Retina (tissue), 1 donor: Measurements from ENCODE around the gene VTI1A.
A peak's percentile ranks its signal among the peaks of the same experiment; 100 is the strongest.

Source experiments
- DNase-seq: peaks from one replicate; pipeline ENCODE4 v3.0.0-alpha.2; 2016

Gene VTI1A

DNA sequence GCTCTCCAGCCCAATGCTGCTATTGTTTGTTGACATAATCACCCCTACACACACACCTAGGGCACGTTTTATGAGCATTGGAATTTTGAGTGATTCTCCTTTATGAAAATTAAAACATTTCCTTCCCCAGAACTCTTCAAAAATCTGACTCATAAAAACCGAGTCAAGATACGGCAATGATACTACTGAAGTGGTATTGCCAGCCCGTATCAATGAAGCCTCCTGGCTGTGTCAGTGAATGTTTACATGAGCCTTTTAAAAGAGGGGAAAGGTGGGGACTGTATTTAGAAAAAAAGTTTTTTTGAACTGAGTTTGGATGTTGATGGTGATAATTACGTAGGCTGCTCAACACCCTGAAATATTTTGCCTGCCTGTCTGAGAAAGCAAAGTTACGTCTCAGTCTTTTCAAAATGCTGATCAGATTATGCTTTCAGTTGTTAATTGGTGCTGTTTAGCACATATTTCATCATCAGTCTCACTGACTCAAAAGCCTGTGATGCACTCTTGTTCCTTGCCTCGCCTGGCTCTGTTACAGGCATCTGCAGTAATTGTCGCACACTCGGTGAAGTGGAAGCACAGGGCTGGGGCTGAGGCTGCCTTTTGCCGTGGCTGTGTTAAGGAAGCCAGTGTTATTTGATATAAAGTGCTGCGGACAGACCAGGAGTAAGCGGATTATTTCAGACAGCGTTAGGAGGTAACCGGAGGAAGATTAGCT is 345.6 kb downstream of the VTI1A start:
- DNase-seq: peak; percentile 75

DNA sequence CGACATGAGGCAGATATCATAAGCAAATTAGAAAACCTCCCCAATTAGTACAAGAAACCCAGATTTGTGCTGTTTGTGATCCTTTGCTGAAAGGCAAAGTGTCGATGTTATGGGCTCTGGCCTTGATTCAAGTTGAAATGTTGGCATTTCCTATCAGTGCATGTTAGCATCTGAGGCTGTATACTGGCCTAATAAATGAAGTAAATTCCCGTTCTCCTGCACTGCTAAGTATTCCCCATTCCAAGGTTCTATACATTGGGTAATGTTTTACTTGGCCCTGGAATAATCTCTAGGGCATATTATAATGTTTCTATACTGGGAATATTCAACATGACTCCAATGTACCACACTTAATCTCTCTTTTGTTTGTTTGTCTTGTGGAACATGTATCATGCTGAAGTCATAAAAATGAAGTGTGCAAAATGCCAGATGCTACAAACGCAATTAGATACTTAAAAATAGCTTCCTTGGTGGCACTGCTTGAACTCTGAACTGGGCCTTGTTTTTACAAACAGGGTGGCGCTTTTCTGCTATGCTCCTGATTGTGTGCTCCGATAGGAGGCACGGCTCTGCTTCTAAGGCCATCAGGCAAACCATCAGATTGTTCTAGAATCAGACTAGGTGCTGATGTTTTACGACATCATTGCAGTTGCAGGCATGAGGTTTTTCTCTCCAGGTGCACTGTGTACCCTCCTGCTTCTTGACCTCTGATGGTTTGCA is 346.3 kb downstream of the VTI1A start:
- DNase-seq: no peak

DNA sequence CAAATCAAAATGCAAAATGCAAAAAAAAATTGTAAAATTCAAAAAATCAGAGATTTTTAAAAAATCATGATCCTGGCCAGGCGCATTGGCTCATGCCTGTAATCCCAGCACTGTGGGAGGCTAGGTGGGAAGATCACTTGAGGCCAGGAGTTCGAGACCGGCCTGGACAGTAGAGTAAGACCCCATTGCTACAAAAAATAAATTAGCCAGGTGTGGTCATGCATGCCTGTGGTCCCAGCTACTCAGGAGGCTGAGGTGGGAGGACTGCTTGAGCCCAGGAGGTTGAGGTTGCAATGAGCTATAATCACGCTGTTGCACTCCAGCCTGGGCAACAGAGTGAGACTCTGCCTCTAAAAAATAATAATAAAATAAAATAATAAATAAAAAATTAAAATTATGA is 347.2 kb downstream of the VTI1A start:
- no peak for DNase-seq

DNA sequence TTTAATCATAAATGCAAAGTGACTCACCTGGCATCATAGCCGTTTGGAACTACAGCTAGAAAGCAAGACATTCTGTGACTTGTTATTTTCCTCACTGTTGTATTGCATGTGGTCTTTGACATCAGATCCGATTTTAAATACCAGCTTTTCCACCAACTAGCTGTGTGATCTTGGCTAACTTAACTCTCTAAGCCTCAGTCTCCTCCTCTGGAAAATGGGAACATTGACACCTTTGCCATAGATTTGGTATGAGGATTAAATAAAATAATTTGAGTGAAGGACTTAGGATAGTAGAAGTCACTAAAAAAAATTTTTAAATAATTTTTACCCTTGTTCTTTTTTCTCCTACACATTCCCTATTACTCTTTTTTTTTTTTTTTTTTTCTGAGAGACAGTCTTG is 348.1 kb downstream of the VTI1A start:
- no peak for DNase-seq

DNA sequence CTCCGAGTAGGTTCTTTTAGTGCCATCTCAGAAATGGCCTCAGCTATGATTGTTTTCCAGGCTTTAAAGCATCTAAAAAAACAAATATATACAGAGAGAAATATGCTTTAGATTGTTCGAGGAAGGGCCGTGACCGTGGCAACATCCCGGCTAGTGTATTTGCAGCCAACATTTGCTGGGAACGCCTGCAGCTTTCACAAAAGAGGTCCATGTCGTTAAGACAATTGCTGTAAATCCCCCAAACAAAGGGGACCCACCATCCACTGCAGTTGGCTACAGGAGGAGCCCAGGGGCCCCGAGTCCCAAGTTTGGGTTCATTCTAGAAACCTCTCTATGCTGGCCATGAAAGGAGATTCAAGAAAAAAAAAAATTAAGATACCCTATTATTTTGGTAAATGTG is 350.2 kb downstream of the VTI1A start:
- DNase-seq: no peak

DNA sequence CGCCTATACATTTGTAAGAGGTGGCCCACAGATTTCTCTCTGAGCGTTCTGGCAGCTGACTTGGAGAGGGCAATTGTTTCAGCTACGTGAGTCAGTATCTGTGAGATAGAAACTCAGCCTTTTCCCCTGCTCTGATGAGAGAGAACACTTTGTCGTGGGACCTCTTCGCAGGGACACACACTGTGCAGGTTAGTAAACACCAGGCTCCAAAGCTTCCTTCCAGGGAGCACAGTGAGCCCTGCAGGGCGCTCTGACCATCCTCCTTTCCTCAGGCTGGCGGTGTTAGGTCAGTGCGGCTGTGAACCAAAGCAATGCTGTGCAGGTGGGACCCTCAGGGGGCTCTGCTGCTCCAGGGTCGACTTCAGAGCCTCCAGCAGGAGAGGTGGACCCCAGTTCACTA is 350.8 kb downstream of the VTI1A start:
- no peak for DNase-seq

DNA sequence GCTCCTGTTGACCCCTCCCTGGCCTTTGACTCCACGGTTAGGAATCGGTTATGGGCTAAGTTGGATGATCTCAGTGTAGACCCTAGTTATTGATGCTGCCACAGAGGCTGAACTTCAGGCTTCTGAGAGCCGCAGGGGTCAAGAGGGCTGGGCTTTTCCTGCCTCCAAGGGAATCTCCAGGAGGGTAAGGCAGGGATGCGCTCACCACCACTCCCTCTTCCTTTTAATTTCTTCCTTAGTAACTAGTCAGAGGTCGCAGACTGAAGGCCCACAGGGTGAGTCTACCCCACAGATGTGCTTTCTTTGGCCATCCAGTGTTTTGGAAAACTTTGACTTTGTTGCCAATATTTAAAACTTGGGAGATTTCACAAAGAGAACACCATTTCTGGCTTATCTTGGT is 352.0 kb downstream of the VTI1A start:
- DNase-seq: no peak

DNA sequence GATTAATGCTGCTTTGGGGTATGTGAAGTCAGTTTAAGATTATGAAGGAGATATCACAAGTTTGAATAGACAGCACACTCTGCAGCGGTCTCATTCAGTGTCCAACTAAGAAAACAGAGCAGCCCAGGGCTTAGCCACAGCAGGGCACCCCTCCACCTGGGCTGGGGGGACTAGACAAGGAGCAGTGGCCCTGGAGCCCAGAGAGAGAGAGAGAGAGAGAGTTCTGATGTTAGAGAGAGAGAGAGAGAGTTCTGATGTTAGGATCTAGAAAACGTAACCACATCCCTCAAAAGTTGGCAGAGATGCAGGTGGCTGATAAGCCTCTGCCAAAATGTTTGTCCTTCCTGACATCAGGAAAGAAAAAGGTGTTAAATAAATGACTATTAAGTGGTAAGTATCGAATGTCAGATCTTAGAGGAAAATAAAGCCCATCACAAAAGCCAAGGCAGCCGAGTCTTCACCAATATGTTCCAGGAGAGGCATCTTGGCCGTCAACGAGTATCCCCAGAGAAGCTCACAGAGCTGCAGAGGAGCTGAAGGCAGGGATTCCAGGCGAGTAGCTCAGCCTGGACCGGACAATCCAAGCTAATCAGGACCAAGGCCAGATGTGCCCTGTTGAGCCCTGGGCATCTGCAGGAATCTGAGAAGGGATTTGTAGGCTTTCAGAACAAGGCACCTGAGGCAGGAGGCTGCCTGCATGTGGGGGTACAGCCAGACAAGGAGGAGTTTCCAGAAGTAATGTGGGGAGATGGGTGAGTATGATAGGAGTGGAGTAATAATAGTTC is 352.9 kb downstream of the VTI1A start:
- DNase-seq: no peak

DNA sequence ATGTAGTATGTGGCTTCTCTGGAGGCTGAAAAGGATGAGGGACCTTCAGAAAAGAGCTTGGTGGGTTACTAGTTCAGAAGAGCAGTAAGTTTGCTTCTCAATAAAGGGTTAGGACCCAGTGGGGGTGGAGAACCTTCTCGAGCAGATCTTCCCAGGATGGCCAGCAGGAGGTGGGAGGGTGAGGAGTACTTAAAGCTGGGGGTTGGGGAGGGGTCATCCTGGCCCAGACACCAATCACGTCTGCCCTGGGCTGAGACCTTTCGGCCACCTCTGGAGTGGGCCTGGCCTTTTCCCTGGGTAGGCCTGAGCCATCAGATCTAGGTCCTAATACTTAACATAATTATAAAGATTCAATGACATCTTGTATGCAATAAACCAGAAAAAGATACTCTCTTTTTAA is 354.0 kb downstream of the VTI1A start:
- DNase-seq: no peak

DNA sequence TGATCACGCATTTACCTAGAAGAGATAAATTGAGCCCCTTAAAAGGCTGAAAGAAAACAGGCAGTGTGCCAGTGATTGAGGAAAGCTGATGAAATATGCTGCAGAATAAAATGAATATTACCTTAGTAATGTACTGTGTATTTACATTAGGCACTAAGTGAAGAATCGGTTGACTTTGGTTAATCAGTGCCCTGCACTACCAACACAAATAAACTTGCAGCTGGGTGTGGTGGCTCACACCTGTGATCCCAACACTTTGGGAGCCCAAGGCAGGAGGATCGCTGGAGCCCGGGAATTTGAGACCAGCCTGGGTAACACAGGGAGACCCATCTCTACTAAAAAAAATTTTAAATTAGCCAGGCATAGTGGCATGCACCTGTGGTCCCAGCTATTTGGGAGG is 354.7 kb downstream of the VTI1A start:
- no peak for DNase-seq

DNA sequence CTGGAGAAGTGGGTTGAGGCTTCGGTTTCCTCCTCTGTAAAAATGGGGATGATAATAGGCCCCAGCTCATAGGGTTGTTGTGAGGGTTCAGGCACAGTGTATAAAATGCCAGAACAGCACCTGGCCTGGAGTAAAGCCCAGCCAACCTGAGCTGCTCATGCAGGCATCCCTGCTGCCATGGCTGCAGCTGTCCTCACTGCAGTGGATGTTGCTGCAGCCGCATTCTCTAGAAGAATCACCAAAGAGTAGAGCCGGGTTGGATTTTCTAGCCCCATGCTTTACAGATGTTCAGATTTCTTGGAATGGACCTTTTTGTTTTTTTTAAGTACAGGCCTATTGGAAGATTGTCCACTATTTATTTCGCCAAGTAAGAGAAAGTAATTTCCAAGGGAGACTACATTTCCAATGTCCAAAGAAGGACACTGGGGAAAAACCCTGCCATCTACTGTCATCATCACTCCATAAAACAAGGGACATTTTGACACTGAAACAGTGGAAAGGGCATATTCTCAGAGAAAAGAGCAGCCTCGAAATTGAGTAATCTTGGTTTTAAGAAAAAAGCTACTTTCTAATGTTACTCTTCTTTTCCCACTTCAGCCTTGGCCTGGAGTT is 355.5 kb downstream of the VTI1A start:
- no peak for DNase-seq

DNA sequence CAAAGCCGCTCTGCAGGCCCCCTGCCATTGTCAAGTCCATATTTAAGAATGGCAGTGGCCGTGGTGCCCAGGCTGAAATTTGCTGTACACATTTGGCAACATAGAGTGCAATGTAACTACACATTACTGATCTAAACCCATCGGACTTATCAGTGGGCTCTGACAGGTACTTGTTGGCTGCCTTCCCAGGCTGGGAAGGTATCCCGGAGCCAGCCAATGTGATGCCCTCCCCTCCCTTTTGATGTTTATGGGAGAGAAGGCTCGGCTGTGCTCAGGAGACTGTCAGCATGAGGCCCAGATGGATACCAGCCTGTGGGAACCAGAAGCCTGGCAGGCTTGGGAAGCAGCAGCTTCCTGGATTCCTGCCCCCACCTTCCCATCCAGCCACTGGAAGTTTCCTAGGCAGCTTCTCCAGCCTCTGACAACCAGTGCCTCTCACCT is 357.0 kb downstream of the VTI1A start:
- peak; percentile 32 for DNase-seq

DNA sequence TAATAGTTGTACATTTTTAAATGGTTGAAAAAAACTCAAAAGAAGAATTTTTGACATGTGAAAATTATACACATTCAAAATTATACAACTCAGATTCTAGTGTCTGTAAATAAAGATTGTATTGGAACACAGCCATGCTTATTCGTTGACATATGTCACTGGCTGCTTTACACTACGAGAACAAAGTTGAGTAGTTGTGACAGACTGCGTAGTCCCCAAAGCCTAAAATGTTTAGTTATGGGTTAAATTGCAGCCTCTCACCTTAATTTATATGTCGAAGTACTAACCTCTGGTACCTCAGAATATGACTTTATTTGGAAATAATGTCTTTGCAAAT is 358.2 kb downstream of the VTI1A start:
- DNase-seq: no peak

DNA sequence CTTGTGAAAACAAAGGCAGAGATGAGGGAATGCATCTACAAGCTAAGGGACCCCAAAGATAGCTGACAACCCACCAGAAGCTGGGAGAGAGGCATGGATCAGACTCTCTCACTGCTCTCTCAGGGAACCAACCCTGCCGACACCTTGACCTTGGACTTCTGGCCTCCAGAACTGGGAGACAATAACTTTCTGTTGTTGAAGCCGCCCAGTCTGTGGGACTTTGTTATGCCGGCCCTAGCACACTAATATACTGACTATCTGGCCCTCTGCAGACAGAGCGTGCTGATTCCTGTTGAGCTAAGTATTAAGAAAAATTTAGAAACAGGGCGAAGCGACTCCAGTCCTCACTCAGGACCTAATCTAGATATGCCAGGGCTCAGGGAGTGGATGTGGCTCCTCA is 358.7 kb downstream of the VTI1A start:
- no peak for DNase-seq

DNA sequence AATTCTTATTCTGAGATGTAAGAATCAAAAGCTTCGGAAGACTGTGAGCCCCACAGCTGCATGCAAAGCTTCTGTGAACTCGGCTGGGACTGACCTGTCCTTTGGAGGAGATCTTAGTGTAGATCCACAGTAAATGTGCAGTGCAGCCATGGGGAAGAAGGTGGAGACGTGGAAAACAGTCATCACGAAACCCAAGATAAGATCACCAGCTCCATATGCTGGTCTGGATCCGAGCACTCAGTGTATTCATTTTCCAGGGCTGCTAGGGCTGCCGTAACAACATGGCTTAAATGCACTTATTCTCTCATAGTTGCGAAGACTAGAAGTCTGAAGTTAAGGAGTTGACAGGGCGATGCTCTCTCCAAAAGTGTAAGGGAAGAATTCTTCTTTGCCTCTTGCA is 360.0 kb downstream of the VTI1A start:
- no peak for DNase-seq

DNA sequence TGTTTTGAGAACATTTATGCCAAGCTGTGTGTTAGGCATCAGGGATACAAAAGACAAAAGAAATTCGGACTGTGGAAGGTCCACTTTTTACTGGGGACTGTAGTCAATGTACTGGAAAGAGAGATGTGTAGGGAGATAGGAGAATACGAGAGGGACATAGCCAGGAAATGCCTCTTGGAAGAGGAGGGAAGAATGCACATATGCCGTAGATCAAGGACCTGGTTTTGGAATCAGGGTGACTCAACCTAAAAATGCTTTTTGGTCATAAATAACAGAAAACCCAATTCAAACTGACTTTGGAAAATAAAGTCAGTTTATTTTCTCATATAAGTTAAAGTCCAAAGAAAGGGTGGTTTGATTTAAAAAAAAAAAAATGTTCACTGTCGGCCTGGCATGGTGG is 362.7 kb downstream of the VTI1A start:
- no peak for DNase-seq

DNA sequence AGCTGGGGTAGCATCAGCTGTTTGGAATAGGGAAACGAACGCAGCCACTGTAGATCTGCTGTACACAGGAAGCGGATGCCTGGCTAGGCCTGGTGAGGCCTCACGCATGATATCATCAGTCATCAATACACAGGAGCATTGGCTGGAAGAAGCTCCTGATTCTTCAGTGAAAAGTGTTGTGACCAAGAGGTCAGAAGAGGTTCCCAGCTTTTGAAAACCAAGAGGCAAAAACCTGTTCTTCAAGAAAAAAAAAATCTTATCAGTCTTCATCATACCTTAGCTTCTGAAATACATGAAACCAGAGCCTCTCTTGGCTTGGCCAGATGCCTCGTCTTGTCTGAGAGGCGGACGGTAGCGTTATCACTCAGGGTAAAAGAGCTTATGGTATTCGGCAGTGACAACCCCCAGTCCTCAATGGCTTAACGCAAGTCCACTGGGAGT is 363.7 kb downstream of the VTI1A start:
- DNase-seq: no peak

DNA sequence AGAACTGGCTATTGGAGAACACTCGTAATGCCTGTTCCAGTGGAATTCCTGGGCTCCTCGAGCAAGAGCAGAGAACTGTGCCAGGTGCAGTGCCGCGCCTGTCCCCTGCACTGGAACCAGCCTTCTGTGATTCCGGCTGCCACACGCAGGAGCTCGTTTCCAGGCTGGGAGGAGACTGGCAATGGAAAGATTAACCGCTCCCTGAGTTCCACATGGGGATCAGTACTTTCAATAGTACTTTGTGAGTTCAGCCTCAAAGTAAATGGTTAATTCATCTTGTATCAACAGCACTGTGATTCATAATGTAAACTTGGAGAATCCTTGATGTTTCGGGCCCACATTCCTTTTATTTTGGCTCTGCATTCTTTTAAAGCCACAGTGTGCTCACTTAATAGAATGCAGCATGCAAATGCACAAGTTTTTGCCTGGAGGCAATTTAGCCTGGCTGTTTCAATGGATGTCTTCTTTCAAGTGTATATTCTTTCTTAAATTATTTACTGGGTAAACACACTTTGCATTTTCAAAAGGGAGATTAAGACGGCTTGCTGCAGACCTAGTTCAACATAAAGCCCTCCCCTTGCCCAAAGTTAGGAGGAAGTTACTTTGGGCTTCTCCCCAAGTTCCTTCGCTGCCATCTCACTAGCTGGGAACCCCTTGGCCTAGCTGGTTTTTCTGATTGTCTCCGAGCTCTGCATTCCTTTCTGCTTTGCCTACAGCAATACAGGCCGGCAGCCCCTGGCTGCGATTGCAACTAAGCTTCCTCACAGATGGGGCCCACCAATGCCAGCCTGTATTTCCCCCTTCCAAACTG is 364.9 kb downstream of the VTI1A start:
- no peak for DNase-seq

DNA sequence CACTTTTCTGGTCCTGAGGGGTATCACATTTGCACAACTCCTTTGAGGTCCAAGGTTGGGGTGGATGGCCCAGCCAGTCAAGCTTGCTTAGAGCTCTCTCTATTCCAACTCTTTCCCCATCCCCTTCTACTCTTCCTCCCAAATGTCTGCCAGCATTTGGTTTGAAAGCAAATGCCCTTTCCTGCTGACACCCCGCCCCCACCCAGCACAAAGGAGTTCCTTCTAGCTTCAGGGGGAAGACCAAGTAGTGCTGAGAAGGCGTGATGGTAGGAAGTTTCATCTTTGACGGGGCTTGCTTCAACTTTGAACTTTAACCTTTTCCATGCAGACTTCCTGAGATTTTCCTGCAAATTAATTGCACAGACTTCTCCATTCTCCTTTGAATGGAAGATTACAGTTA is 365.6 kb downstream of the VTI1A start:
- no peak for DNase-seq

DNA sequence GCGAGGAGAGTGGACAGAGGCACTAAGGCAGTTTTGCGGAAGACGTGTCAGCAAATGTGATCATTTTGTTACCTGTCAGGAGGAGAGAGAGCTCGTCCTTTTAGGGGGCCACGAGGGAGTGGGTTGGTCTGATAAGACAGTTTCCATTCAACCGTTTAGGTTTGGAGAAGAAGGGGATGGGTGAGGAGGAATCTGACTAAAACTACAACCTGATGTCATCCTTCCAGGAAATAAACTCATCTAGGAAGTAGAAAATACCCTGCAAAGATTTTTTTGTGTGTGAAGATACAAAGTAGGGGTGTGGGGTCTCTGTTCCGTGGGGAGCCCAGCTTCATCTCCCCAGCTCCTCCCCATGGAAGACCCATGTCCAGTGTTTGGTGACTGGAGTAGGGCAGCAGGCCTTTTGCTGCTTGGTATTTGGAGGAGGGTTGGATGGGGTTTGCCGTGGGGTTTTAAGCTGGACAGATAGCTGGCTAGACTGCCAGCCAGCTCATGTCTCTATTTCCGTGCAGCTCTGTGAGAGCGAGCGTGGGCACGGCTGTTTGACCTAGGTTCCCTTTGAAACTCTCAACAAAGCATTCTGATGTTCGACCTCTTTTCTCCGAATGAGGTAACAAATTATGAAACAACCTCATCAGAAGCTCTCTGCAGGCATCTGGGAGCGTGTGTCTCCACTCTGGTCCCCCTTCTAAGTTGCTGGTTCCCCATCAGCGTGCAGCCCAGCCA is 367.0 kb downstream of the VTI1A start:
- no peak for DNase-seq

DNA sequence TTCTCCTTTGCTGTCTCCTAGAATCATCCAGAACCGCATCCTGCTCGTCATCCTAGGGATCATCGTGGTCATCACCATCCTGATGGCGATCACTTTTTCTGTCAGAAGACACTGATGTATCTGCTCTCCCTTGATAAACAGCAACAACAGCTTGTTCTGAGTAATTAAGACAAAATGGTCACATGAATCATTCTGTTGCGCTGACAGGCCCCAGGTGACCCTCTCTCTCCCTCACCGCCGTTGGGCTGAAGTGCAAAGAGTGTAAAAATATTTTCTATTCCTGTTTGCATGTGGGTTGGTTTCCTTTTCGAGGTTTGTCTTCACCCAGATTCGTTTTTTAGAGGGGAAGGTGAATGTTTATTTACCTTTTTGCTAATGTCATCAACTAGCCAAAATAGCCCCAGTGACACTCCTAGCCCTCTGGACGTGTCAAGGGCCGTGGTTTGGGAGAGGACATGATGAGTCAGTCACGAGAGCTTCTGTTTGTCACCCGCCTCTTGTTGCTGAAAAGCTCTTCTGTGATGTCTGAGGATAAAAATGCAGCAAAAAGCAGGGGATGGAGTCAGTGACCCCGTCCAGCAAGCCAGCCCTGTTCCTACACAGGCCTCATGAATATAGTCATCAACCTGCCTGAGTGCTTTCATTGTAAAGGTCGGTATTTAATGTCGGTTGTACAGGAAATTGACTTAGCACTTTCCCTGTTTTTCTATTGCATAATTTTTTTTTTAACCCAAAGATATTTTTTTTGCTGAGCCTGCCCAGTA is 368.4 kb downstream of the VTI1A start:
- no peak for DNase-seq
